Cortex of kidney (tissue), 1 donor: ENCODE data around the gene TUBA3E.
"Not testable (repeated sequence)": the region's sequence is repeated elsewhere in the genome, so short reads cannot be mapped to it uniquely, and the experiment has no call there.

Experiments
- DNase-seq: peaks from one replicate; lab custom pipeline; 2025; lab: John Stamatoyannopoulos, UW

The TUBA3E gene

DNA sequence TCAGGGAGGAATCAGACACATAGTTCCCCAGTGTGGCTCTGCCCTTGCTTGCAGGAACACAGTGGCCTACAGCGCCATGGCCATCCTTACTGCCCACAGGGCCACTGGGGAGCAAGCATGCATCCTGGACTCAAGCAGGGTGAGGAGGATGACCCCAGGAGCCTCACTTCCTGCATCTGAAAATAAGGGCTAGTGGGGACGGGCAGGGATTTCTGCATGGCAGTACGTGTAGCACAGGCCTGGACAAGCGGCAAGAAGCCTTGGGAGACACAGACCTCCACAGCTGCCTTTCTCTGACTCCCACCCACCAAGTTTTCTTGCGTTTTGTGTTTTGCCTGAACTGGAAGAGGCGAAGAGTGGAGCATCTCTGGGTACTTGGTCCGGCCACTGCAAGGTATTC lies 35.8 kb downstream of the TUBA3E start:
- not testable (repeated sequence) for DNase-seq

DNA sequence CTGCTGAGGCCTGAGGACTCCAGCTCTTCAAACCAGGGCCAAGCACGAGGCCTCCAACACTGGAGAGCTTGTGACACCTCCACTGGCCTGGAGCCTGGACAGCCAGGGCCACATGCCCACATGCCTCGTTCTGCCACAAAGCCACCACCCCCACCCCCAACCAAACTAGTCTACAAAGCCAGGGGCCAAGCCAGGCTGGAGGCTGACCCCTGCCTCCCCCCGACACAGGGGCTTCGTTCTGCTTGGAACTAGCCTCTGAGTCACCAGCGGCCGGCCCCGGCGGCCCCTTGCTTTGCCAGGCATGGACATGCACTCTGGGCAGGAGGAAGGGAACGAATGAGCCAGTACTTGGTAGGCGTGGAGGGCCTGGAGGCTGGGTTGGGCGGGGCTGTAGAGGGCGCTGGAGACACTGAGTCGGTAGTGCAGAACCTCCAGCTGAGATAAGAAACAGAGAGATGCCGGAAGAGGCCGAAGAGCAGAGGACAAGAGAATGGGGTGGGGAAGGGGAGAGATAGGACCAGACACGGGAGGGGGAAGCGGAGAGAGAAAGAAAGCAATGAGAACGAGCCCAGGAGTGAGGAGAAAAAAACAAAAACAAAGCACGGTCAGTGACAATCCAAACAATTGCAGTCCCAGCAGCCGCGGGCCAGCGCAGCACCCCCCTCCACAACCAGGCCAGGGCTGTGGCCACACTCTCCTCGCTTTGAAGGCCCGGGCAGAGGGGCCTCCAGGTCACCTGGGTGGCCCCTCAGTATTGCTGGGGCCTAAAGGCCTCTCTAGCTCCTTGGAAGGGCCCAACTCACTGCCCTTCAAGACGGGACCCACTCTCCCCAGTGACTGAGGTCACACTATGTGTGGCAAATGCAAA lies 37.2 kb downstream of the TUBA3E start:
- DNase-seq = not testable (repeated sequence)

DNA sequence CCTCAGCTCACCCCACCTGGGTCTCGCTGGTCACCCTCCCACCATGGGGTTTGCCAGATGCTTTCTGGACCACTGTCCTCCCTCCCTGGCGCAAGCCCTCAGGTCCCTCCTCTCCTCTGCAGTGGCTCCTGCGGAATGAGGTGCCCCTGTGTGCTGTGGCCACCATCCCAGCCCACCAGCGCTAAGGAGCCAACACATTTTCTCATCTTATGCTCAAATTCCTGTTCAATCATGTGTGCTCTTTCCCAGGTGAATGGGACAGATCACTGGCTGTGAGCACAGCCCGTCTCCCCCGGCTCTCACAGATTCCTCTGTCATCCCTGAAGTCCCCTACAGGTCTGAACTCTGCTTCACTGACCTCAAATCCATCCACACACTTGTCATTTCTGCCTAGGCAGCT lies 38.1 kb downstream of the TUBA3E start:
- DNase-seq = no peak

DNA sequence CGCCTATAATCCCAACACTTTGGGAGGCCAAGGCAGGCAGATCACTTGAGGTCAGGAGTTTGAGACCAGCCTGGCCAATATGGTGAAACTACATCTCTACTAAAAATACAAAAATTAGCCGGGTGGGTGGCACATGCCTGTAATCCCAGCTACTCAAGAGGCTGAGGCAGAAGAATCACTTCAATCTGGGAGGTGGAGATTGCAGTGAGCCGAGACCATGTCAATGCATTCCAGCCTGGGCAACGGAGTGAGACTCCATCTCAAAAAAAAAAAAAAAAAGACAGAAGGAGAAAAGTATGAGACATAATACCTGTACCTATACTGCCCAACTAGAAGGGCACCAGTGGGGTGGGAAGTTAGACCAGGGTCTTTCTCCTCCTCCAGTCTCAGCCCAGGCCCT lies 38.9 kb downstream of the TUBA3E start:
- DNase-seq = not testable (repeated sequence)

DNA sequence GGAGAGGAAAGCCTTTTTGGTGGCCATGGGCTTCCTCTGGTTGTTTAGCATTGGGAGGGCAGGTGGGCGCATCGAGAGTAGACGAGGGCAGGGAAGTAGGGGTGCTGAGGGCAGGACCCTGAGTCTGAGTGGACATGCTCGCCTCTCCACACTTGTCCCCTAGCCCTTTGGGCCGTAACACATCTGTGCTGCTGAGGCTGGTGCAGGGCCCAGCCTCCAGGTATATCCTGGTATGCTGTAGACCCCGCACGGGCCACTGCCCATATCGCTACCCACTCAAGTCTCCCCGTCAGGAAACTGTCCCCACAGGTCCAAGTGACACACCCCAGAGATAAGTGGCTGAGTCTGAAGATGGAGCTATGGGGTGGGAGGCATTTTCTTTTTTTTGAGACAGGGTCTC lies 39.6 kb downstream of the TUBA3E start:
- no peak for DNase-seq

DNA sequence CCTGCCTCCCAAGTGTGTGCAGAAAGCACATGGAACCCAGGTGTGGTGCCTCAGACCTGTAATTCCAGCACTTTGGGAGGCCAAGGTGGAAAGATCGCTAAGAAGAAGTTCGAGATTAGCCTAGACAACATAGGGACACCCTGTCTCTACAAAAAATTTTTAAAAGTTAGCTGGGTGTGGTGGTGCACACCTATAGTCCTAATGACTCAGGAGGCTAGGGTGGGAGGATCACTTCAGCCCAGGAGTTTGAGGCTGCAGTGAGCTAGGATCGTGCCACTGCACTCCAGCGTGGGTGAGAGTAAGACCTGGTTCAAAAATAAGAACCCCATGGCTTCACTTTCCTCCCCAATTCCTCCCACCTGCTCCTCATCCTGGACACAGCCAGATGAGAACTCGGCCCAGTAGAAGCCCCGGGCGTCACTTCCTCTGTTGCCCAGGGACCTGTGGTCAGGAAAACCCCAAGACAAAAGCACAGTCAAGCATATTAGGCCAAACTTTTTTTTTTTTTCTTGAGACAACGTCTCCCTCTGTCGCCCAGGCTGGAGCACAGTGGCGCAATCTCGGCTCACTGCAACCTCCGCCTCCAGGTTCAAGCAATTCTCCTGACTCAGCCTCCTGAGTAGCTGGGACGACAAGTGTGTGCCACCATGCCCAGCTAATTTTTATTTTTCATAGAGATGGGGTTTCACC lies 40.3 kb downstream of the TUBA3E start:
- not testable (repeated sequence) for DNase-seq

DNA sequence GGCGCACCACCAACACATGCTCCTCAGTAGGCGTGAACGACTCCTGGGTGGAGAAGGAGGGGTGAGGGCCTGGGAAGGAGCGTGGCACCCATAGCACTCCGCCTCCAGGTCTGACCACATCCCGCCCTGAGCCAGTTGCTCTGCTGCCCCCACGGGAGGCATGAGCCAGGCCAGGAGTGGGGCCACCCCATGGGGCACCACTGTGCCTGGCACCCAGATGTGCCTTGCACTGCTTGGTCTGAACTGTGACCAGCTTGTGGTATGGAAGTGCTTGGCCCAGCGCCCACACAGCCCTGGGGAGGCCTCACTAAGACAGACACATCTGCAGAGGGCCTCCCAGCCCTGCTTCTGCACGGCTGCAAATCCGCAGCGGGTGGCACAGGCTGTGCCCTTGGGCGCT lies 40.9 kb downstream of the TUBA3E start:
- DNase-seq = not testable (repeated sequence)

DNA sequence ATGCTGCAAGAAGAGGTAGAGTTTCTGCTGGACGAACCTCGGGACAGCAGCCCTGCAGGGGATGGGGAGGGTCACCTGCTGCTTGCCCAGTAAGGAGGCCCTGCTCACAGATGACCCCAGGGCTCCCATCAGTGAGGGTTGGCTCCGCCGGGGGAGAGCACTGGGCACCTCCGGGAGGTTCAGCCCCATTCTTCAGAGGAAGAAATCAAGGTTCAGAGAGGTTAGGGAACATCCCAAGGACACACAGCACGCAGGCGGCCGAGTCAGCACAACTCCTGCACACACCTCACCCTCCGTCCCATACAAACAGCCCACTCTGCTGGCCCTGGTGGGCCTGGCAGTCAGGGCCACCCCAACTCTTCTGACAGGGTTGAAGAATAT lies 41.6 kb downstream of the TUBA3E start:
- no peak for DNase-seq

DNA sequence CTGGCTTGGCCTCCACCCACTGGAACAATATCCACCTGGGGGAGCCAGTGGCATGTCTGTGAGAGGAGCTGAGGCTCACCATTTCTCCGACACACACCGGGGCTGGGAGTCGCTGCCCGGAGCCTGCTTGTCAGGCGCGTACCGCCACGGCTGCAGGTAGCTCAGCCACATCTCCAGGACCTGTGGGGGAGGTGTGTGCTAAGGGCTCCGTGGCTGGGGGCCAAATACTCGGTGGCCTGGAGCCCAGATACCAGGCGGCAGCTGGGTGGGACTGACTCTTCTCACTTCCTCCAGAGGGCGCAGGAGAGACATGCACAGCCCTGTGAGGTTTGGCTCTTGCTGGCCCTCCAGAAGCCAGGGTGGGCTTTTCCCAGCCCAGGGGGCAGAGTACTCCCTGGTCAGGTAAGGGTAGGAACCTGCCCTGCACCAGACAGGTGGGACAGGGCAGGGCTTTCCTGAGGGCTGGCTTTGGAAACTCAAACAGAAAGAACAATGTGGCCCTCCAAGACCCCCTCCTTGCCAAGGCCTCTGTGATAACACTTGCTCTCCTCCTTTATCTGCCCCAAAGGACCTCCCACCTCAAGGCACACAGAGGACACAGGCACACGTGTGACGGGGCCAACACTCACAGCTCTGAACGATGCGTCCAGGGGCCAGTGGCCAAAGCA lies 42.1 kb downstream of the TUBA3E start:
- DNase-seq = not testable (repeated sequence)

DNA sequence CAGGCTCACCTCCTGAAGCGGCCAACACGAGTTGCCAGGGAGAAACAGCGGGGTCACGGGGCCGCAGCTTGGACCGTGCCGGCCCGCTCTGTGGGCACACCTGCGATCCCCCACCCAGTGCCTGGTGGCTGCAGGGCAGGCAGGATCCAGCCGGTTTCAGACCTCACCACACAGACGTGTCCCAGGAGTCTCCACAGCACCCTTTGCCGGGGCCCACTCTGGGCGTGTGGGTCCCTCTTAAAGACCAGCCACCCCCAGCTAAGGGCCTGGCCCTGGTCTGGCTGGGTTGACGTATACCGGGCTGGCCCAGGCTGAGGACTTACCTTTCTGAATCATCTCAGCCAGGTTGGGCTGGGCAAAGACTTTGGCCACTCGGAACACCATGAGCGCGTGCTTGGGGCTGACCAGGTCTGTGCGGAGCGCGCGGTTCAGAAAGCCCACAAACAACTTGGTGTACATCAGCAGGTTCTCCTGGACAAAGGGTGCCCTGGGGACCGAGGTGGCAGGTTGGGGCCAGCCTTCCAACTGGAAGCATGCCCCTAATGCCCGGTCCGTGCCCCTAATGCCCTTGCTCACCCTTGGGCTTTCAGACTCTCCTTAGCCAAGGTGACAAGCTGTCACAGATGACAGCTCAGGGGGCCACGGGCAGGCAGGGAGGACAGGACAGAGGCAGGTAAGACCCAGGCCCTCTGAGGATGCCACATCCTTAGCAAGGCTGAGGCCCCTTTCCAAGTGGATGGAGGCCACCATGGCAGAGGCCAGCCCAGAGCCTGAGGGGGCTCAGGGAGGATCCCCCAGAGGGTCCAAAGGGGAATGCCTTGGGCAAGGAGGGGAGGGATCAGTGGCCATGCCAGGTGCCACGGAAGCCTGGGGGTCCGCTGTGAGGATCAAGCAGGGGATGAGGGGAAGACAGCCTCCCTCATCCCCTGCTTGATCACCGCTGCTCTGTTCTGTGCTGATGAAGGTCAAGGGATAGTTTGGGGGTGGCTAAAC lies 43.2 kb downstream of the TUBA3E start:
- DNase-seq = no peak

DNA sequence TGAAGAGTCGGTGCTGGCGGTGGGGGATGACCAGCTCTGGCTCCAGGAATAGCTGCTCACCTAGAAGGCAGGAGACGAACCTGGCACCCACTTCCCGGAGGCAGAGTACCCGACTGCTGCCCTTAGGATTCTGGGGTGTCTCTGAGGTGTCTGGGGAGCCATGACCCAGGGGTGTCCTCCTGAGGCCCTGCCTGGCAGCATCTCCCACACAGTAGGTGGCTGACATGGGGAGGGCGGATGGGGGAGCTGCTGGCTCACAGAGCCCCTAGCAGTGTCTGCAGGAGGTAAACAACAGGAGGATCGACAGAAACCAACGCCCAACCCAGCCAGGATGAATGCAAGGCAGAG lies 43.8 kb downstream of the TUBA3E start:
- not testable (repeated sequence) for DNase-seq

DNA sequence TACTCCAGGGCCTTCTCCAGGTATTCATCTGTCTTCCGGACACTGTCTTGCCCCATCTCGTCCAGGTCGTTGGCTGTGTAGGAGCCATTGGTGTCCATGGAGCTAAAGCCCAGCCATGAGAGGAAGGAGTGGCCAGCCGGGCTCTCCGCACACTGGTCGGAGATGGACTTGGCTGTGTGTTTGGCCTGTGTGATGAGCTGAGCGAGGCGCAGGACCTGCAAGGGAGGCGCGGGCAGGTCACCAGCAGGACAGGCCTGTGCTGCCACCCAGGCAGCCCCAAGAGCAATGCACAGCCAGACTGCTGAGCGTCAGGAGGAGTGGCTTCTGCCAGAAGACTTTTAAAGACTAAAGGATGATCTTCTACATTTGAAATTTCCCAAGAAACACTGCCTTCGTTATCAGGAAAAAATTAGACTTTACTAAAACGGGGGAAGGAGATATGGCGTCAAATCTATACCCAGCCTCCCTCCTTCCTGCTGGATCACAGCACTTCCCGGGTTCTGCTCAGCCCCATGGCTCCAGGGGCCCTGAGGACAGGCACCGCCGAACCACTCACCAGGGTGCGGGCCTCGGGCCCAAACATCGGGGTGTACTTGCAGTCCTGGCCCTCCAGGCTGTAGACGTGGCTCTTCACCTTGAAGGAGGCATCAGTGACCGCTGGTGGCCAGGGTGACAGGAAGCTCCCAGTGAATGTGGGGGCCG lies 44.4 kb downstream of the TUBA3E start:
- DNase-seq = not testable (repeated sequence)

DNA sequence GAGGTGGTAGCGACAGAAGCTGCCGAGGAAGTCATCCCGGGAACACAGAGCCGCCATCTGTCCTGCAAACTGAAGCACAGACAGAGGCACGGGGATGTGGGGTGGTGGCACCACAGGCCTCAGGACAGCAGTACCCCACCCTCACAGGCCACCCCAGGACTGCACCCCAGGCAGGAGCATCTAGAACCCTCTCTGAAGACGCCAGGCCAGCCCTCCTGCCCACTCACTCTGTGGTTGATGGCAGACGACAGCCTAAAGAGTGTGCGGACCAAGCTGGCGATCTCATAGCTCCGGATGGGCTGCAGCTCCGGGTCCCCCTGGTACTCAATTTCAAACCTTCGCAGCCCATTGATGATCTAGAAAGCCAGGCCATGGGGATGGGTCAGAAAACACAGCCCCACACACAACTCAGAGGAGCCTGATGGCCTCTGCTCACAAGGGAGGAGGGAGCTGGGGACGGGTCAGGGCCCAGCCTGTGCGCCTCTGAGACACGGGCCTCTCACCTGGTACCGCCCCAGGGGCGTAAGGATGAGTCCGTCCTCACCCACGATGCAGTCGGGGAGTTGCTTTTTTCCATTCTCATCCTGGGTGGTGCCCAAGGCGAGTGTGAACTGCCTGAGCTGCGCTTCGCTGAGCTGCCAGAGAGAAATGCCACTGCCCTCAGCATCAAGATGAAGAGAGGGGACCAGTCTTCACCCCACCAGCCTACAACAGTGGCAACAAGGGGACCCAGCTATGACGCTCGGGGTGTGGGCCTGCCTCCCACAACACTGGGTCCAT lies 45.2 kb downstream of the TUBA3E start:
- DNase-seq = no peak

DNA sequence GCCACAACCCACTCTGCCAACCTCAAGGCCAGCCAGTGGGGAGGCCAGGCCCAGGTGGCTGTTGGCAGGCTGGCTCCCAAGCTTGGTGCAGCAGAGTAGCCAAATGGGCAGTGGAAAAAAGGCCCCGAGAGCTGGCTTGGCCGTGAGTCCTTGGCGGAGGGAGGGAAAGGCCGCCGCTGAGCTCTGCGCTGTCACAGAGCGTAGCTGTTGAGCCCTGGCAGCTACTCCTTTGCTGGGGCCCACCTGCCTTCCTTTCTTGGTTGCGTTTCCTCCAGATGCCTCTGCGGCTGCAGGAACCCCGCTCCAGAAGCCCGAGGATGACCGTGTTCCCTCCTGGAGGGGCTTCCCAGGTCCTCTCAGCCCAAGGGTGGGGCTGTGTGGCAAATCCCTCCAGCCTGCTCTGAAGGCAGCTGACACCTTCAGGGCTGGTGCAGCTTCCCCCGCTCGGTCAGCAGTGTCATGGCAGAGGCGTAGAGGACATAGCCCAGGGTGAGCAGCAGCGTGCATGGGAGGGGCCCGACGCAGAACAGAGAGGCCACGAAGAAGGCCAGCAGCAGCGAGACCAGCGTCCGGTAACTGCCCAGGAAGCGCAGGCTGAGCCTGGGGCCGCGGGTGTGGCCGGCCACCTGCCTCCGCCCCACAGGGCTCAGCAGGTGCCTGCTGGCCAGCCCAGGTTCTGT lies 46.0 kb downstream of the TUBA3E start:
- not testable (repeated sequence) for DNase-seq

DNA sequence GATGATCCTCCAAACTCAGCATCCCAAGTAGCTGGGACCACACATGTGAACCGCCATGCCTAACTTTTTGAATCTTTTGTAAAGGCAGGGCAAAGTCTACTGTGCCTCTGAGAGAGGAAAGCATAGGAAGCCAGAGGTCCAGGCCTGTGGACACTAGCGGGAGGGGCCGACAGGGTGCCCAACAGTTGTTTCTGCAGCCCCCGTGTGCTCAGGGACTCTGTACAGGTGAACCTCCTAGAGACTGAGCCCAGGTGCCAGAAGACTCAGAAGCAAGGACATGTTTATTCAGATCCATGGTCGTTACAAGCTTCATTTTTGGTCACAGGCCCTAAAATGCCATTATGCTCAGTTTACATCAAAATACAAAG lies 47.1 kb downstream of the TUBA3E start:
- not testable (repeated sequence) for DNase-seq

DNA sequence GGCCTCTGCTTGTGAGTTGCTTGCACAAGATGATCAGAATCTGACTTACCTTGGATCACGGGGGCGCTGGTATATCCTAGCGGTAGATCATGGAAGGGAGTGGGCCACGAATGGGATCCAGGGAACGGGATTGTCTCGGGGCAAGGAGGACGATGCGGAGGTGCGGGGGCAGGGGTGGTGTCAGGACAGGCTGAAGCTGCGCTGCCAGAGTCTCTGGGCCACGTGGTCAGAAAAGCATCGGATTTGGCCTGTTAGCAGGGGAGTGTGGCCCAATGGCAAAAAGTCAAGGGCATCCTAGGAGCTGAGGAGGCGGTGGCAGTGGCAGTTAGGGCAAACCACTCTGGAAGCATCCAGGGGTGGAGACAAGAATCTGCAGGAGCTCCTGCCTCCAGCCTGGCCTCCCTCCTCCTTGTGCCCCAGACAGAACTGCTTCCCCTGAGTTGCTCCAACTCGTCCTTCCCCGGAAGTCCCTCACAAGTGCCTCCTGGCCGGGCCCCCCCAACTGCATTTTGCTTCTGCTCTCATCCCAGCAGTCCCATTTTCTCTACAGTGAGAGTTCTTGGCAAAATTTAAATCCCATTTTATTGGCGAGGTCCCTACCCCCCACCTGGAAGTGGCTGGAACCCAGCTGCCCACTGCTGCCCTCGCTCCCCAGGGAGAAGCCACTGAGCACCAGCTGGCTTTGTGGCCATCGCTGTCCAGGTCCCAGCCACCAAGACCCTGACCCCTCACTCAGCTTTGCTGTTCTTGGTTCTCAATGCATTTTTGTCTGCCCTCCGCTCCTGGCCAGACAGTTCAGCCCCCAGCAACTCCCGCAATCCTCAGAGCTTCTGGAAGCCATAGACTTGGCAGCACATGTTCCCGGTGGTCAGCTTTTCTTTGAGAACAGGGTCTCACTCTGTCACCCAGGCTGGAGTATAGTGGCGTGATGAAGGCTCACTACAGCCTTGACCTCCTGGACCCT lies 47.8 kb downstream of the TUBA3E start:
- no peak for DNase-seq

DNA sequence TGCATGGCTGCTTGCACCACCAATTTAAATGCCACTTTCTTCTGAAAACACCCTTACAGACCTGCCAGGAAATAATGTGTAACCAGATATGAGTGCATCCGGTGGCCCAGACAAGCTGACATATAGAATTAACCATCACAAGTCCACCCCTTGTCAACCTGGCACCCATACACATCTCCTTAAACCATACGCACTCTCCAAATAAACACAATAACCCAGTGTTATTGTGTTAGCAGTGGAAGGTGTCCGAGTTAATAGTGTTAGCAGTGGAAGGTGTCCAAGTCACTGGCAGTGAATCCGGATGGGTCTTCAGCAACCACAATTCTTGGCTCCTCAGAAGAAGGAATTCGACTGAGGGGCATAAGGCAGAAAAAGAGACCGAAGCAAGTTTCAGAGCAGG lies 49.7 kb downstream of the TUBA3E start:
- DNase-seq = not testable (repeated sequence)

DNA sequence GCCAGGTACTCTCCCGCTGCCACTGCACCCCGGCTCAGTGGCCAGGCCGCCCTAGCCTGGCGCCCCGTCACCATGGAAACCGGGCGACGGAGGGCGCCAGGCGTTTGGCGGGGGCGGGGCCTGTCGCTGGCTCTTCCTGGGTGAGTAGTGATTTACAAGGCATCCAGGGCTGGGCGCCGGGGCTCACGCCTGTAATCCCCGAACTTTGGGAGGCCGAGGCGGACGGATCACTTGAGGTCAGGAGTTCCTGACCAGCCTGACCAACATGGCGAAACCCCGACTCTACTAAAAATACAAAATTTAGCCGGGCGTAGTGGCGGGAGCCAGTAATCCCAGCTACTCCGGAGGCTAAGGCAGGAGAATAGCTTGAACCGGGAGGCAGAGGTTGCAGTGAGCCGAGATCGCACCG lies 53.2 kb downstream of the TUBA3E start, which contains the start of gene CCDC74B:
TSS of gene CCDC74B (minus strand) at position 107 of the 409 bp plus-strand sequence. CDS start 116 bp downstream, outside the sequence.
- not testable (repeated sequence) for DNase-seq
